Activated CD4-positive, alpha-beta memory T cell treated with anti-CD3 and anti-CD28 coated beads for 36 hours (primary cell): ENCODE measurements around the gene VWC2L. TPM values are rescaled to one million over a fixed set of nuclear protein-coding genes. Genes with fewer than 3 reads are reported as not detected.

ENCODE experiments used
- CTCF ChIA-PET: fragments of 350-600 bp; sonication (Branson Sonifier 250); formaldehyde crosslinking; loops from one replicate; lab custom pipeline; 2021; ENCODE audit warnings: antibody characterized with exemption, inconsistent platforms; lab: Charles Lee
- POLR2A ChIA-PET: fragments of 350-600 bp; sonication (Branson Sonifier 250); formaldehyde crosslinking; loops from one replicate; lab custom pipeline; 2021; ENCODE audit warnings: antibody characterized with exemption; lab: Charles Lee
- DNase-seq: peaks from one replicate; pipeline ENCODE4 v3.0.0-alpha.2; 2020
- H3K27ac Mint-ChIP-seq: one replicate; pipeline ENCODE4 v1.8.0; 2021; ENCODE audit warnings: mixed read lengths
- H3K27me3 Mint-ChIP-seq: one replicate; pipeline ENCODE4 v1.8.0; 2021; ENCODE audit warnings: mixed read lengths
- H3K36me3 Mint-ChIP-seq: one replicate; pipeline ENCODE4 v1.8.0; 2021; ENCODE audit warnings: mixed read lengths
- H3K4me1 Mint-ChIP-seq: one replicate; pipeline ENCODE4 v1.8.0; 2021; ENCODE audit warnings: low read depth, mixed read lengths
- H3K4me3 Mint-ChIP-seq: one replicate; pipeline ENCODE4 v1.8.0; 2021; ENCODE audit warnings: mild to moderate bottlenecking, mixed read lengths
- H3K9me3 Mint-ChIP-seq: one replicate; pipeline ENCODE4 v1.8.0; 2021; ENCODE audit warnings: mixed read lengths
- intact Hi-C: fragments of 100-400 bp; cut with micrococcal nuclease; formaldehyde crosslinking; loops from one replicate; pipeline ENCODE4 v1.15.1; 2023
- total RNA-seq, 2 experiments: library from RNA; stranded (reverse); gene quantifications; one replicate each; pipeline ENCODE4 v1.2.3, GENCODE V29; 2021

The VWC2L gene
- total RNA-seq, 2 experiments from 2014 or later, result not detected

DNA sequence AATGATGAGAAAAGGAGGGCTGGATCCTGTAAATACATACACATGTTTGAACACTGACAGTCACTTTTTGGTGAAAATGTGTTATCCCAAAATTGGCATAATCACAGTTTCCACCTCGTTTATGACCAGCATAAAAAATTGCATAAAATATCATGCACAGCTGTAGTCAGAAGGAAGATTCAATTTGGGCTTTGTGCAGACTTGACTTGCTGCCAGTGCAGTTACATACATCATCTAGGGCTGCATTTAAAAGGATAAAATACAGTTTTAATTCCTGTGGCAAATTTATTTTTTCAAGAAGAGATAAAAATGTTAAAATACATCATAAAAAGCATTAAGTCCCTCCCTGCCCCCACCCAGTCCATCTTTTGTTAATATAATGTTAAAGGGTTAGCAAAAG lies 103.8 kb downstream of the VWC2L start:
- H3K4me3 Mint-ChIP-seq, result no peak overlapping the region

GRCh38 chr2:214515111-214515510 lies 104.3 kb downstream of the VWC2L start:
- no peaks in the 10 kb centered on the region for H3K27me3 Mint-ChIP-seq
- H3K9me3 Mint-ChIP-seq, result no peaks in the 10 kb centered on the region
- H3K36me3 Mint-ChIP-seq, result no peaks in the 10 kb centered on the region
- no peak for DNase-seq
- intact Hi-C loops, result no loop called here
- POLR2A ChIA-PET, result no interaction called here
- no peak overlapping the region for H3K4me3 Mint-ChIP-seq
- no peak overlapping the region for H3K27ac Mint-ChIP-seq
- CTCF ChIA-PET, result no interaction called here
- H3K4me1 Mint-ChIP-seq, result no peaks in the 10 kb centered on the region

More for the DNA sequence above, 103.8 kb downstream of the VWC2L start:
- no peaks in the 10 kb centered on the region for H3K4me1 Mint-ChIP-seq
- DNase-seq, result no peak
- CTCF ChIA-PET, result no interaction called here
- no peaks in the 10 kb centered on the region for H3K27me3 Mint-ChIP-seq
- H3K36me3 Mint-ChIP-seq, result no peaks in the 10 kb centered on the region
- no peaks in the 10 kb centered on the region for H3K9me3 Mint-ChIP-seq
- POLR2A ChIA-PET, result no interaction called here
- intact Hi-C loops, result no loop called here
- no peak overlapping the region for H3K27ac Mint-ChIP-seq

DNA sequence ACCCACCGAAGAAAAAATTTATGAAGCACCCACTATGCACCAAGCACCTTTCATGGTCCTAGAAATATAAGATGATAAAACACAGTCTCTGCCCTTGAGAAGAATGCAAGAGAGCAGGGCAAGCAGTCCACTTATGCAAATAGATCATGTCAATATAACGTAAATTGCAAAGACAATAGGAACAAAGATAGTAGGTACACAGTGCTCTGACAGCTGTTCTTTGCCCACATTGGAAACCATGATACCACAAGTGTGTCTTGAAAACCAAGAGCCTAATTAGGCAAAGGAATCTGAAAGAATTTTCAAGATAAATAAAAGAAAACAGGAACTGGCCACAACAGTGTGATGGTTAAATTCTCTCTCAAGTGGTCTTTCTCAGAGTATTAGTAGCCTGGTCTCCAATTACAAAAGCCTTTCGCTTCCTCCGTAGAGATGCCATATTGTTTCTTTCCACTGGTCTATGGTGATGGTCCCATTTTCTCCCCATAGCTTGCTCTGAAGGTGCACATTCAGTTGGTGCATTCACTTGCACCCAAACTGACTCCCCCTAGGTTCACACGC lies 108.5 kb downstream of the VWC2L start:
- H3K4me3 Mint-ChIP-seq, result no peak overlapping the region
- no peaks in the 10 kb centered on the region for H3K27me3 Mint-ChIP-seq
- DNase-seq, result no peak
- intact Hi-C loops, result no loop called here
- no peaks in the 10 kb centered on the region for H3K4me1 Mint-ChIP-seq
- no peak overlapping the region for H3K27ac Mint-ChIP-seq
- ChIA-PET CTCF (no interaction called here), POLR2A (no interaction called here)
- H3K9me3 Mint-ChIP-seq, result no peaks in the 10 kb centered on the region
- H3K36me3 Mint-ChIP-seq, result no peaks in the 10 kb centered on the region

DNA sequence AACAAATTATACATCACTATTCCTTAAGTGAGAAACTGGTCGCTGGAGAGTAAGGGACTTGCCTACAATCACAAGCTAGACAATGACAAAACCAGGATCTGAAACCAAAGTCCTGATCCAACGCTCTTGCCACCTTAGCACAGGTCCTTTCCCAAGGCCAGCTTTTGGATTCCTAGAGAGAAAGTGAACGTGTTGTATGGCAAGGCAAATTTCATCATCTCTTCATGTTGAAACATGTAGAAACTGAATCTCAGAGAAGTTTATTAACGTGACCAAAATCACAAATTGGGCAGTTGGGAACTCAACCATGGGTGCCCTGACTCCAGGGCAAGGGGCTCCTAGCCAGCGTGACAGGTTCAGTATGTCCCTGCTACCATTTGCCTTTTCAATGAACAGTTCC lies 118.2 kb downstream of the VWC2L start:
- ChIA-PET POLR2A (no interaction called here), CTCF (no interaction called here)
- no peaks in the 10 kb centered on the region for H3K9me3 Mint-ChIP-seq
- DNase-seq, result no peak
- H3K36me3 Mint-ChIP-seq, result no peaks in the 10 kb centered on the region
- intact Hi-C loops, result no loop called here
- H3K27ac Mint-ChIP-seq, result no peak overlapping the region
- no peak overlapping the region for H3K4me3 Mint-ChIP-seq
- no peaks in the 10 kb centered on the region for H3K27me3 Mint-ChIP-seq
- H3K4me1 Mint-ChIP-seq, result no peaks in the 10 kb centered on the region

DNA sequence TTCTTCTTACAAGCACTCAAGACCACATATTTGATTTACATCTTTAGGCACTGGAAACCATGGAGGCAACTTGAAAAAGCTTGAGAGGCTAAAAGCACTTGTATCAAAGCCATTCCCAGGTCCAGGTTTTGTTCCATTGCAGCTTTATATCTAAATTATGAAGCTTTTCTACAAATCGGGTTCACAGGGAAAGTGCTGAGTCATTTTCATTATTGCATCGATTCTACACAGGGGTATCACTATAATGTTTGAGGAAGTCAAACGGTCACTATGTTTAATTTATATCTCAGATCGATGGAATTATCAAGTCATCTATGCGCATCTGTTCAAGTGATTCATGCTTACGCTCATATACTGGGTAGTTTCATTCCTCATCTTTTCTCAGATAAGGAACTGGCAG lies 118.7 kb downstream of the VWC2L start:
- intact Hi-C loops, result no loop called here
- H3K36me3 Mint-ChIP-seq, result no peaks in the 10 kb centered on the region
- H3K4me1 Mint-ChIP-seq, result no peaks in the 10 kb centered on the region
- ChIA-PET POLR2A (no interaction called here), CTCF (no interaction called here)
- H3K4me3 Mint-ChIP-seq, result no peak overlapping the region
- no peaks in the 10 kb centered on the region for H3K9me3 Mint-ChIP-seq
- no peaks in the 10 kb centered on the region for H3K27me3 Mint-ChIP-seq
- no peak overlapping the region for H3K27ac Mint-ChIP-seq
- no peak for DNase-seq

DNA sequence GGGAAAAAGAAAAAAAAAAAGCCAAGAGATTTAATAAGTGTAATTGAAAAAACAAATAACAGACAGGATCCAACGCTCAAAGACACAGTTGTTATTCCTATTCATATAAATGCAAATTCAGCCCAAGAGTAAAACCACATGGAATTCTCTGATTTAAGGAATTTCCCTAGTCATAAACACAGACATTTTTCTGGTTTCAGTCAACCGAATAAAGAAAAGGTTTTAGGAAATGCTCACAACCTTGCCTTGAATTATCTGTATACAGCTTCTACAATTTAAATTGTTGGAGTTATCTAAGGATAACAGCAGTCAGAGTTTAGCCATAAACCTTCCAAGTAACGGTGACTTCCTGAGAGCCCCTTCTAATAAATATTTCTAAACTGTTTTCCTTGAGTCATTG lies 122.7 kb downstream of the VWC2L start:
- no peaks in the 10 kb centered on the region for H3K36me3 Mint-ChIP-seq
- ChIA-PET CTCF (no interaction called here), POLR2A (no interaction called here)
- no peaks in the 10 kb centered on the region for H3K9me3 Mint-ChIP-seq
- H3K27me3 Mint-ChIP-seq, result no peaks in the 10 kb centered on the region
- no peak overlapping the region for H3K27ac Mint-ChIP-seq
- H3K4me1 Mint-ChIP-seq, result no peaks in the 10 kb centered on the region
- no peak for DNase-seq
- intact Hi-C loops, result no loop called here
- no peak overlapping the region for H3K4me3 Mint-ChIP-seq

- intact Hi-C loops, result no loop called here
- no peaks in the 10 kb centered on the region for H3K4me1 Mint-ChIP-seq
- ChIA-PET POLR2A (no interaction called here), CTCF (no interaction called here)
- DNase-seq, result no peak
- no peaks in the 10 kb centered on the region for H3K9me3 Mint-ChIP-seq
- H3K27me3 Mint-ChIP-seq, result no peaks in the 10 kb centered on the region
- H3K36me3 Mint-ChIP-seq, result no peaks in the 10 kb centered on the region
- H3K27ac Mint-ChIP-seq, result no peak overlapping the region
- no peak overlapping the region for H3K4me3 Mint-ChIP-seq
These were observed 125.8 kb downstream of the VWC2L start for GRCh38 chr2:214536625-214537024.

- no peaks in the 10 kb centered on the region for H3K9me3 Mint-ChIP-seq
- DNase-seq, result no peak
- no peak overlapping the region for H3K27ac Mint-ChIP-seq
- POLR2A ChIA-PET, result no interaction called here
- no peaks in the 10 kb centered on the region for H3K27me3 Mint-ChIP-seq
- intact Hi-C loops, result no loop called here
- no peaks in the 10 kb centered on the region for H3K36me3 Mint-ChIP-seq
- no peaks in the 10 kb centered on the region for H3K4me1 Mint-ChIP-seq
- CTCF ChIA-PET, result no interaction called here
- no peak overlapping the region for H3K4me3 Mint-ChIP-seq
These were observed 127.1 kb downstream of the VWC2L start for GRCh38 chr2:214537929-214538328.

DNA sequence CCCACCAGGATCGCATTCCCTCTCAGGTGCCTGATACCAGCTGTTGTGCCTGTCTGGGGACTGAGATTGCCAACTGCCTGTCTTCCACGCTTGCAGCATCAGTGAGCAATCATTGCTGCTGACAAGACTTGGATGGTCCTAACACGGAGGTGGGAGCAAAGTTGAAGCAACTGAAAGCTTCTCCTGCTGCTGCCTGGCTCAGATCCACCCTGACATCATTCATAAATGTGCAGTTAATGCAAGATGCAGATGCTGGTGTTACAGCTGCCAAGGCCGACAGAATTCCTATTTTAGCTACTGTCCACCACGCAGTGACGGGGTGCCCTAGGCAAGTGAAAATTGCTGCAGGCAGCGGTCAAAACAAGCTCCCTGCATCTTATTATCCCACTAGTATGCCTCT lies 131.4 kb downstream of the VWC2L start:
- H3K9me3 Mint-ChIP-seq, result no peaks in the 10 kb centered on the region
- H3K36me3 Mint-ChIP-seq, result no peaks in the 10 kb centered on the region
- intact Hi-C loops, result no loop called here
- no peak overlapping the region for H3K27ac Mint-ChIP-seq
- ChIA-PET POLR2A (no interaction called here), CTCF (no interaction called here)
- H3K4me3 Mint-ChIP-seq, result no peak overlapping the region
- H3K4me1 Mint-ChIP-seq, result no peaks in the 10 kb centered on the region
- no peak for DNase-seq
- H3K27me3 Mint-ChIP-seq, result no peaks in the 10 kb centered on the region

DNA sequence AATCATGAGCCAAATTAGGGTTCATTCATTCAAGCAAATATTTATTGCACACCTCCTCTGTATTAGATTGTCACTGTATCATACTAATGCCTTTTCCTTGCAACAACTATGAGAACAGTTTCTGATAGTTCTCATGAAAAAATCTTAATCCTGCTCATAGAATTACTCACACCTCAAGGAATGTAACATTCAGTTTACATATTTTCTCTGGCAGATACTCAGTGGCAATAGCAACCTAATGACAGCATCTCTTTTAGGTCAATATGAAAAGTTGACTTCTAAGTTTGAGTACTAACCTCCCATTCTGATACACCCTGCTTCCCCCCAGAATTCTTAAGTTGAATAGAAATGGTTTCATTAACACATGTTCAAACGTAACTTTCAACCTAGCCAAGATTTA lies 132.0 kb downstream of the VWC2L start:
- no peaks in the 10 kb centered on the region for H3K36me3 Mint-ChIP-seq
- H3K4me1 Mint-ChIP-seq, result no peaks in the 10 kb centered on the region
- no peak overlapping the region for H3K27ac Mint-ChIP-seq

GRCh38 chr2:214543386-214543955 lies 132.6 kb downstream of the VWC2L start:
- ChIA-PET CTCF (no interaction called here), POLR2A (no interaction called here)
- H3K9me3 Mint-ChIP-seq, result no peaks in the 10 kb centered on the region
- no peak for DNase-seq
- no peak overlapping the region for H3K27ac Mint-ChIP-seq
- H3K27me3 Mint-ChIP-seq, result no peaks in the 10 kb centered on the region
- H3K4me1 Mint-ChIP-seq, result no peaks in the 10 kb centered on the region
- H3K36me3 Mint-ChIP-seq, result no peaks in the 10 kb centered on the region
- H3K4me3 Mint-ChIP-seq, result no peak overlapping the region
- intact Hi-C loops, result no loop called here

More for the DNA sequence above, 132.0 kb downstream of the VWC2L start:
- ChIA-PET CTCF (no interaction called here), POLR2A (no interaction called here)
- intact Hi-C loops, result no loop called here
- Mint-ChIP-seq H3K9me3 (no peaks in the 10 kb centered on the region), H3K4me3 (no peak overlapping the region), H3K27me3 (no peaks in the 10 kb centered on the region)
- DNase-seq, result no peak

GRCh38 chr2:214545898-214546542 lies 135.2 kb downstream of the VWC2L start:
- Mint-ChIP-seq H3K36me3 (no peaks in the 10 kb centered on the region), H3K27ac (no peak overlapping the region), H3K4me1 (no peaks in the 10 kb centered on the region), H3K4me3 (no peak overlapping the region), H3K9me3 (no peaks in the 10 kb centered on the region), H3K27me3 (no peaks in the 10 kb centered on the region)
- no peak for DNase-seq
- ChIA-PET CTCF (no interaction called here), POLR2A (no interaction called here)
- intact Hi-C loops, result no loop called here

DNA sequence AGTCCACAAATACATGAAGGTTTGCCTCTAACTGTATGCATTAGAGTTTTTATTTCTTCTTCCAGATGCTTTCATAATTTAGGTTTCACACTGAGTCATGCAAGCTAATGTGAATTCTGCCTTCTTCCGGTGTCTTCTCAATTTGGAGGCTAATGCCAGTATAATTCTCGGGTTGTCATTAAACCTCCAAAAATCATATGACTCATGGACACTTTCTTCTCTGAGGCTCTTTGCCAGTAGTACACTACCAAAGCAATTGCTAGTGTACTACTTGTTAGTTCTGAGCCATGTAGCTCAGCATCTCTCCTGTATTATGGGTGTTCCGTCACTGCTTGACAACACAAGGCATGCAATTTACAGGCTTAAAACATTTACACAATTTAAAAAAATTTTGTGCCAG lies 137.1 kb downstream of the VWC2L start:
- Mint-ChIP-seq H3K9me3 (no peaks in the 10 kb centered on the region), H3K4me3 (no peak overlapping the region), H3K27ac (no peak overlapping the region), H3K27me3 (no peaks in the 10 kb centered on the region), H3K4me1 (no peaks in the 10 kb centered on the region), H3K36me3 (no peaks in the 10 kb centered on the region)
- POLR2A ChIA-PET, result no interaction called here
- CTCF ChIA-PET, result no interaction called here
- no peak for DNase-seq
- intact Hi-C loops, result no loop called here
